Measurements from ENCODE around the gene CAVIN1.
"Not testable (repeated sequence)": the region's sequence is repeated elsewhere in the genome, so short reads cannot be mapped to it uniquely, and the experiment has no call there.

Gene CAVIN1

GRCh38 chr17:42360388-42360787 lies 62.7 kb downstream of the CAVIN1 start:
- H3K4me1 ChIP-seq (ENCODE audit: control insufficient read depth, insufficient read depth, low read length) = peaks cover 13% of the 10 kb centered on the region; the same call in 1 of the 2 replicates
- ChIA-PET CTCF (interaction anchor here (0.6 to 0.7 kb wide), 3 partner anchors 32 to 137 kb away, joined by 3 read pairs; no protein-coding TSS in a partner anchor), POLR2A (interaction anchor here (0.6 kb wide), 1 partner anchor 46 kb away, joined by 3 read pairs; no protein-coding TSS in a partner anchor)
- not testable (repeated sequence) for H3K4me3 ChIP-seq (ENCODE audit: low read depth, low read length); H3K36me3 ChIP-seq (ENCODE audit: control insufficient read depth in 2 of 2, insufficient read depth in 1 of 2, low read length in 2 of 2); H3K9me3 ChIP-seq (ENCODE audit: control insufficient read depth, insufficient read depth, low read depth, low read length); H3K27ac ChIP-seq (ENCODE audit: extremely low read depth, low read depth, low read length)
- TF ChIP-seq GLIS1 (tag by site-specific recombination; IDR thresholded peaks at IDR 0.05) (peak; percentile 74), OSR2 (tag by site-specific recombination; IDR thresholded peaks at IDR 0.05) (peak; percentile 73)

GRCh38 chr17:42359133-42359532 lies 63.9 kb downstream of the CAVIN1 start:
- CTCF ChIA-PET = interaction anchor here (0.6 to 1.5 kb wide), 3 partner anchors 19 to 275 kb away, joined by 3 to 5 read pairs (median 3); no protein-coding TSS in a partner anchor
- Histone ChIP-seq H3K4me3 (ENCODE audit: low read depth, low read length) (no peak overlapping the region), H3K9me3 (ENCODE audit: control insufficient read depth, insufficient read depth, low read depth, low read length) (no peaks in the 10 kb centered on the region), H3K36me3 (ENCODE audit: control insufficient read depth in 2 of 2, insufficient read depth in 1 of 2, low read length in 2 of 2) (no peaks in the 10 kb centered on the region; a peak in 1 of 3 replicates), H3K27ac (ENCODE audit: extremely low read depth, low read depth, low read length) (no peak overlapping the region), H3K4me1 (ENCODE audit: control insufficient read depth, insufficient read depth, low read length) (peaks cover 13% of the 10 kb centered on the region; the same call in 1 of the 2 replicates)
- TF ChIP-seq WT1 (tag by site-specific recombination; IDR thresholded peaks at IDR 0.05) (peak; percentile 45; the same call in 1 of the 2 replicates), TRIM28 (IDR thresholded peaks at IDR 0.05; ENCODE audit: borderline replicate concordance, low read length) (no peak)
- POLR2A ChIA-PET = interaction anchor here (1.3 kb wide), 1 partner anchor 64 kb away, joined by 7 read pairs; the partner anchor contains the start of gene CAVIN1

GRCh38 chr17:42358434-42358833 lies 64.6 kb downstream of the CAVIN1 start:
- TF ChIP-seq ZNF704 (tag by site-specific recombination; IDR thresholded peaks at IDR 0.05) = no peak
- no peak for TF ChIP-seq SETDB1 (IDR thresholded peaks at IDR 0.05; ENCODE audit: insufficient read length, low read length)
- no peak for TF ChIP-seq ZNF610 (tag by site-specific recombination; IDR thresholded peaks at IDR 0.05; ENCODE audit: borderline replicate concordance)
- TF ChIP-seq ZNF521 (tag by site-specific recombination; IDR thresholded peaks at IDR 0.05) = no peak
- no peak for TF ChIP-seq ZNF560 (tag by site-specific recombination; IDR thresholded peaks at IDR 0.05; ENCODE audit: borderline replicate concordance)
- TF ChIP-seq ZNF239 (tag by site-specific recombination; IDR thresholded peaks at IDR 0.05) = no peak
- no peak for TF ChIP-seq ZNF513 (tag by site-specific recombination; IDR thresholded peaks at IDR 0.05)
- peak; percentile 76; the same call in 1 of the 2 replicates for TF ChIP-seq PRDM1 (tag by site-specific recombination; IDR thresholded peaks at IDR 0.05)
- no peak for TF ChIP-seq GLIS1 (tag by site-specific recombination; IDR thresholded peaks at IDR 0.05)
- peaks cover 13% of the 10 kb centered on the region; the same call in 1 of the 2 replicates for H3K4me1 ChIP-seq (ENCODE audit: control insufficient read depth, insufficient read depth, low read length)
- ChIA-PET POLR2A (interaction anchor here (0.7 to 1.3 kb wide), 3 partner anchors 43 to 160 kb away, joined by 3 to 7 read pairs (median 4); partner anchors contain the start of gene CAVIN1), CTCF (interaction anchor here (0.6 to 1.5 kb wide), 6 partner anchors 9 to 162 kb away, joined by 3 to 5 read pairs (median 3); no protein-coding TSS in a partner anchor)
- H3K4me3 ChIP-seq (ENCODE audit: low read depth, low read length) = no peak overlapping the region
- H3K9me3 ChIP-seq (ENCODE audit: control insufficient read depth, insufficient read depth, low read depth, low read length) = no peaks in the 10 kb centered on the region
- H3K36me3 ChIP-seq (ENCODE audit: control insufficient read depth in 2 of 2, insufficient read depth in 1 of 2, low read length in 2 of 2) = no peaks in the 10 kb centered on the region; a peak in 1 of 3 replicates
- no peak overlapping the region for H3K27ac ChIP-seq (ENCODE audit: extremely low read depth, low read depth, low read length)

- no peaks in the 10 kb centered on the region; a peak in 1 of 3 replicates for H3K36me3 ChIP-seq (ENCODE audit: control insufficient read depth in 2 of 2, insufficient read depth in 1 of 2, low read length in 2 of 2)
- no peaks in the 10 kb centered on the region for H3K9me3 ChIP-seq (ENCODE audit: control insufficient read depth, insufficient read depth, low read depth, low read length)
- TF ChIP-seq PRDM6 (tag by site-specific recombination; IDR thresholded peaks at IDR 0.05) (peak; percentile 86), ZNF560 (tag by site-specific recombination; IDR thresholded peaks at IDR 0.05; ENCODE audit: borderline replicate concordance) (no peak)
- H3K4me3 ChIP-seq (ENCODE audit: low read depth, low read length) = no peak overlapping the region
- ChIA-PET CTCF (interaction anchor here (1.2 to 1.7 kb wide), 2 partner anchors 48 to 172 kb away, joined by 3 to 4 read pairs; no protein-coding TSS in a partner anchor), POLR2A (no interaction called here)
- no peak overlapping the region for H3K27ac ChIP-seq (ENCODE audit: extremely low read depth, low read depth, low read length)
- no peaks in the 10 kb centered on the region for H3K4me1 ChIP-seq (ENCODE audit: control insufficient read depth, insufficient read depth, low read length)
These were observed 67.9 kb downstream of the CAVIN1 start for GRCh38 chr17:42354956-42355843.

Data from HEK293 (cell line).